ENCODE results near the gene ADCY4.

ADCY4 gene

GRCh38 chr14:24316597-24316950 lies 18.3 kb downstream of the ADCY4 start:
- no peak for TF ChIP-seq ESRRG (CRISPR knock-in tag; IDR thresholded peaks at IDR 0.05)
- TF ChIP-seq, protein P1, sequence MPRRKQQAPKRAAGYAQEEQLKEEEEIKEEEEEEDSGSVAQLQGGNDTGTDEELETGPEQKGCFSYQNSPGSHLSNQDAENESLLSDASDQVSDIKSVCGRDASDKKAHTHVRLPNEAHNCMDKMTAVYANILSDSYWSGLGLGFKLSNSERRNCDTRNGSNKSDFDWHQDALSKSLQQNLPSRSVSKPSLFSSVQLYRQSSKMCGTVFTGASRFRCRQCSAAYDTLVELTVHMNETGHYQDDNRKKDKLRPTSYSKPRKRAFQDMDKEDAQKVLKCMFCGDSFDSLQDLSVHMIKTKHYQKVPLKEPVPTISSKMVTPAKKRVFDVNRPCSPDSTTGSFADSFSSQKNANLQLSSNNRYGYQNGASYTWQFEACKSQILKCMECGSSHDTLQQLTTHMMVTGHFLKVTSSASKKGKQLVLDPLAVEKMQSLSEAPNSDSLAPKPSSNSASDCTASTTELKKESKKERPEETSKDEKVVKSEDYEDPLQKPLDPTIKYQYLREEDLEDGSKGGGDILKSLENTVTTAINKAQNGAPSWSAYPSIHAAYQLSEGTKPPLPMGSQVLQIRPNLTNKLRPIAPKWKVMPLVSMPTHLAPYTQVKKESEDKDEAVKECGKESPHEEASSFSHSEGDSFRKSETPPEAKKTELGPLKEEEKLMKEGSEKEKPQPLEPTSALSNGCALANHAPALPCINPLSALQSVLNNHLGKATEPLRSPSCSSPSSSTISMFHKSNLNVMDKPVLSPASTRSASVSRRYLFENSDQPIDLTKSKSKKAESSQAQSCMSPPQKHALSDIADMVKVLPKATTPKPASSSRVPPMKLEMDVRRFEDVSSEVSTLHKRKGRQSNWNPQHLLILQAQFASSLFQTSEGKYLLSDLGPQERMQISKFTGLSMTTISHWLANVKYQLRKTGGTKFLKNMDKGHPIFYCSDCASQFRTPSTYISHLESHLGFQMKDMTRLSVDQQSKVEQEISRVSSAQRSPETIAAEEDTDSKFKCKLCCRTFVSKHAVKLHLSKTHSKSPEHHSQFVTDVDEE (CRISPR knock-in tag; IDR thresholded peaks at IDR 0.05) = no peak
- TF ChIP-seq SNAI2 (CRISPR knock-in tag; IDR thresholded peaks at IDR 0.05) = no peak
- ATAC-seq = no peak

DNA sequence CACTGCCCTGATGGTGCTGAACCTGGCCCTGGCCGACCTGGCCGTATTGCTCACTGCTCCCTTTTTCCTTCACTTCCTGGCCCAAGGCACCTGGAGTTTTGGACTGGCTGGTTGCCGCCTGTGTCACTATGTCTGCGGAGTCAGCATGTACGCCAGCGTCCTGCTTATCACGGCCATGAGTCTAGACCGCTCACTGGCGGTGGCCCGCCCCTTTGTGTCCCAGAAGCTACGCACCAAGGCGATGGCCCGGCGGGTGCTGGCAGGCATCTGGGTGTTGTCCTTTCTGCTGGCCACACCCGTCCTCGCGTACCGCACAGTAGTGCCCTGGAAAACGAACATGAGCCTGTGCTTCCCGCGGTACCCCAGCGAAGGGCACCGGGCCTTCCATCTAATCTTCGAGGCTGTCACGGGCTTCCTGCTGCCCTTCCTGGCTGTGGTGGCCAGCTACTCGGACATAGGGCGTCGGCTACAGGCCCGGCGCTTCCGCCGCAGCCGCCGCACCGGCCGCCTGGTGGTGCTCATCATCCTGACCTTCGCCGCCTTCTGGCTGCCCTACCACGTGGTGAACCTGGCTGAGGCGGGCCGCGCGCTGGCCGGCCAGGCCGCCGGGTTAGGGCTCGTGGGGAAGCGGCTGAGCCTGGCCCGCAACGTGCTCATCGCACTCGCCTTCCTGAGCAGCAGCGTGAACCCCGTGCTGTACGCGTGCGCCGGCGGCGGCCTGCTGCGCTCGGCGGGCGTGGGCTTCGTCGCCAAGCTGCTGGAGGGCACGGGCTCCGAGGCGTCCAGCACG lies 18.9 kb downstream of the ADCY4 start:
- TF ChIP-seq ZNF8 (CRISPR knock-in tag; IDR thresholded peaks at IDR 0.05) (no peak), ZFP30 (CRISPR knock-in tag; IDR thresholded peaks at IDR 0.05) (no peak), ZNF565 (CRISPR knock-in tag; conservative IDR thresholded peaks at IDR 0.05; ENCODE audit: low read depth) (no peak), GLIS3 (CRISPR knock-in tag; IDR thresholded peaks at IDR 0.05) (no peak), RARB (CRISPR knock-in tag; IDR thresholded peaks at IDR 0.05) (no peak), ZNF70 (CRISPR knock-in tag; IDR thresholded peaks at IDR 0.05) (no peak), OSR1 (CRISPR knock-in tag; IDR thresholded peaks at IDR 0.05) (no peak), SNAI2 (CRISPR knock-in tag; IDR thresholded peaks at IDR 0.05) (no peak), ZFP3 (CRISPR knock-in tag; IDR thresholded peaks at IDR 0.05) (no peak), ARNTL (CRISPR knock-in tag; IDR thresholded peaks at IDR 0.05; ENCODE audit: borderline replicate concordance, low read depth) (no peak), POU6F1 (CRISPR knock-in tag; IDR thresholded peaks at IDR 0.05; ENCODE audit: borderline replicate concordance, low read depth) (no peak), PPARA (CRISPR knock-in tag; IDR thresholded peaks at IDR 0.05; ENCODE audit: borderline replicate concordance) (no peak), ISL1 (CRISPR knock-in tag; IDR thresholded peaks at IDR 0.05) (no peak), CSRNP3 (CRISPR knock-in tag; IDR thresholded peaks at IDR 0.05) (no peak), TOX (CRISPR knock-in tag; IDR thresholded peaks at IDR 0.05; ENCODE audit: borderline replicate concordance) (no peak), TCF4 (CRISPR knock-in tag; IDR thresholded peaks at IDR 0.05; ENCODE audit: borderline replicate concordance) (no peak), ZC3H10 (CRISPR knock-in tag; IDR thresholded peaks at IDR 0.05) (no peak)
- TF ChIP-seq, protein P1 (CRISPR knock-in tag; IDR thresholded peaks at IDR 0.05) = no peak
- TF ChIP-seq, protein P2, sequence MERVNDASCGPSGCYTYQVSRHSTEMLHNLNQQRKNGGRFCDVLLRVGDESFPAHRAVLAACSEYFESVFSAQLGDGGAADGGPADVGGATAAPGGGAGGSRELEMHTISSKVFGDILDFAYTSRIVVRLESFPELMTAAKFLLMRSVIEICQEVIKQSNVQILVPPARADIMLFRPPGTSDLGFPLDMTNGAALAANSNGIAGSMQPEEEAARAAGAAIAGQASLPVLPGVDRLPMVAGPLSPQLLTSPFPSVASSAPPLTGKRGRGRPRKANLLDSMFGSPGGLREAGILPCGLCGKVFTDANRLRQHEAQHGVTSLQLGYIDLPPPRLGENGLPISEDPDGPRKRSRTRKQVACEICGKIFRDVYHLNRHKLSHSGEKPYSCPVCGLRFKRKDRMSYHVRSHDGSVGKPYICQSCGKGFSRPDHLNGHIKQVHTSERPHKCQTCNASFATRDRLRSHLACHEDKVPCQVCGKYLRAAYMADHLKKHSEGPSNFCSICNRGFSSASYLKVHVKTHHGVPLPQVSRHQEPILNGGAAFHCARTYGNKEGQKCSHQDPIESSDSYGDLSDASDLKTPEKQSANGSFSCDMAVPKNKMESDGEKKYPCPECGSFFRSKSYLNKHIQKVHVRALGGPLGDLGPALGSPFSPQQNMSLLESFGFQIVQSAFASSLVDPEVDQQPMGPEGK (CRISPR knock-in tag; IDR thresholded peaks at IDR 0.05; ENCODE audit: borderline replicate concordance) = no peak
- TF ChIP-seq, protein P3, sequence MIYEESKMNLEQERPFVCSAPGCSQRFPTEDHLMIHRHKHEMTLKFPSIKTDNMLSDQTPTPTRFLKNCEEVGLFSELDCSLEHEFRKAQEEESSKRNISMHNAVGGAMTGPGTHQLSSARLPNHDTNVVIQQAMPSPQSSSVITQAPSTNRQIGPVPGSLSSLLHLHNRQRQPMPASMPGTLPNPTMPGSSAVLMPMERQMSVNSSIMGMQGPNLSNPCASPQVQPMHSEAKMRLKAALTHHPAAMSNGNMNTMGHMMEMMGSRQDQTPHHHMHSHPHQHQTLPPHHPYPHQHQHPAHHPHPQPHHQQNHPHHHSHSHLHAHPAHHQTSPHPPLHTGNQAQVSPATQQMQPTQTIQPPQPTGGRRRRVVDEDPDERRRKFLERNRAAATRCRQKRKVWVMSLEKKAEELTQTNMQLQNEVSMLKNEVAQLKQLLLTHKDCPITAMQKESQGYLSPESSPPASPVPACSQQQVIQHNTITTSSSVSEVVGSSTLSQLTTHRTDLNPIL (CRISPR knock-in tag; IDR thresholded peaks at IDR 0.05; ENCODE audit: low read depth) = no peak
- ATAC-seq = no peak

All from SK-N-SH treated with all-trans-retinoic acid at 6 μM for 48 hours (cell line).